GM19395 (cell line): ENCODE data around the gene PFKP.
"Not testable (repeated sequence)": the region's sequence is repeated elsewhere in the genome, so short reads cannot be mapped to it uniquely, and the experiment has no call there.

ENCODE experiments used
- ATAC-seq: cut with Tn5 transposase; IDR thresholded peaks from one replicate; pipeline ENCODE4 v1.9.1; 2021; ENCODE audit warnings: mild to moderate bottlenecking, moderate library complexity; ENCODE audit not compliant: unreplicated experiment

Gene PFKP

GRCh38 chr10:3046981-3047547, 20.3 kb upstream of the PFKP start:
- no peak for ATAC-seq

GRCh38 chr10:3047596-3047995, 19.8 kb upstream of the PFKP start:
- no peak for ATAC-seq

- ATAC-seq, result no peak
These were observed 19.0 kb upstream of the PFKP start for GRCh38 chr10:3048119-3049019.

- no peak for ATAC-seq
These were observed 15.7 kb upstream of the PFKP start for GRCh38 chr10:3051692-3052091.

- no peak for ATAC-seq
These were observed 14.2 kb upstream of the PFKP start for GRCh38 chr10:3053155-3053554.

- ATAC-seq, result no peak
These were observed 13.0 kb upstream of the PFKP start for GRCh38 chr10:3054183-3054850.

- ATAC-seq, result no peak
These were observed 12.5 kb upstream of the PFKP start for GRCh38 chr10:3054851-3055199.

GRCh38 chr10:3056280-3057037, 10.9 kb upstream of the PFKP start:
- no peak for ATAC-seq

GRCh38 chr10:3057946-3058345, 9.4 kb upstream of the PFKP start:
- ATAC-seq, result no peak

- ATAC-seq, result no peak
These were observed 7.4 kb upstream of the PFKP start for GRCh38 chr10:3059974-3060373.

- ATAC-seq, result no peak
These were observed 6.9 kb upstream of the PFKP start for GRCh38 chr10:3060481-3060889.

- not testable (repeated sequence) for ATAC-seq
These were observed 5.9 kb upstream of the PFKP start for GRCh38 chr10:3061323-3061898.

- no peak for ATAC-seq
These were observed 4.7 kb upstream of the PFKP start for GRCh38 chr10:3062502-3063186.

- ATAC-seq, result no peak
These were observed 2.9 kb upstream of the PFKP start for GRCh38 chr10:3064423-3064822.

GRCh38 chr10:3065622-3066021, 1.7 kb upstream of the PFKP start:
- no peak for ATAC-seq

GRCh38 chr10:3066317-3067117, 831 bp upstream of the PFKP start:
- ATAC-seq, result no peak

- peak; percentile 9 for ATAC-seq
These were observed 471 bp downstream of the PFKP start for GRCh38 chr10:3067859-3068179.

- peak; percentile 46 for ATAC-seq
These were observed 1.0 kb downstream of the PFKP start for GRCh38 chr10:3068201-3068967.
